GM12891 (cell line): ENCODE measurements around the gene SAP130.

ENCODE experiments used
- POLR2A ChIP-seq: IDR thresholded peaks from 2 replicates; pipeline ENCODE4 v1.6.1; 2011; ENCODE audit warnings: low read depth, low read length, control low read depth
- POLR2AphosphoS5 ChIP-seq: IDR thresholded peaks from 2 replicates; pipeline ENCODE4 v1.6.1; 2011; ENCODE audit warnings: low read depth, low read length, control low read depth
- POU2F2 ChIP-seq: IDR thresholded peaks from 2 replicates; pipeline ENCODE4 v1.6.1; 2011; ENCODE audit warnings: low read depth, mild to moderate bottlenecking, control low read depth, low read length, moderate library complexity
- SPI1 ChIP-seq: IDR thresholded peaks from 2 replicates; pipeline ENCODE4 v1.6.1; 2011; ENCODE audit warnings: low read depth, low read length, control low read depth
- TAF1 ChIP-seq: IDR thresholded peaks from 2 replicates; pipeline ENCODE4 v1.6.1; 2011; ENCODE audit warnings: low read depth, low read length, control low read depth

GRCh38 chr2:127969446-127969845, 58.4 kb downstream of the SAP130 start:
- no peak for TF ChIP-seq POLR2AphosphoS5
- no peak for TF ChIP-seq TAF1
- no peak for TF ChIP-seq POLR2A
- TF ChIP-seq SPI1 = no peak
- TF ChIP-seq POU2F2 = no peak
